B cell (primary cell): ENCODE data around the gene MEF2B. TPM values are rescaled to one million over a fixed set of nuclear protein-coding genes. Genes with fewer than 3 reads are reported as not detected.

ENCODE experiments used
- ATAC-seq: fragments of 200-7000 bp; cut with Tn5 transposase; one replicate; pipeline ENCODE4 v1.10.0; 2021; ENCODE audit warnings: low read depth, mild to moderate bottlenecking, moderate number of reproducible peaks, moderate library complexity
- CTCF ChIA-PET: fragments of 350-600 bp; sonication (Branson Sonifier 250); formaldehyde crosslinking; loops from one replicate; lab custom pipeline; 2021; ENCODE audit warnings: antibody characterized with exemption, inconsistent platforms; lab: Charles Lee
- POLR2A ChIA-PET: fragments of 350-600 bp; sonication (Branson Sonifier 250); formaldehyde crosslinking; loops from one replicate; lab custom pipeline; 2021; ENCODE audit warnings: antibody characterized with exemption; lab: Charles Lee
- DNase-seq: peaks from one replicate; pipeline ENCODE4 v3.0.0; 2013
- H2AFZ ChIP-seq: 2 replicates; pipeline ENCODE4 v1.6.1; 2012; ENCODE audit warnings: mild to moderate bottlenecking, low read depth, low read length; ENCODE audit not compliant: insufficient read depth, poor library complexity, severe bottlenecking
- H3K27ac ChIP-seq, 2 donors: 1 replicate in 1 of 2; 2 replicates in 1 of 2; pipeline ENCODE4 v1.5.1; 2012 to 2013; ENCODE audit warnings: low read length in 2 of 2, mild to moderate bottlenecking in 2 of 2, moderate library complexity in 1 of 2
- H3K27me3 ChIP-seq, 4 experiments: fragments of 200-600 bp in 1 of 4; sonication (generic) in 1 of 4; replicated peaks in 1 of 4; 1 replicate in 2 of 4; 2 replicates in 2 of 4; pipeline versions ENCODE4 v1.6.1 to v1.7.0; 2013 to 2016; ENCODE audit warnings: low read length in 3 of 4, mild to moderate bottlenecking in 2 of 4, mixed read lengths in 1 of 4, moderate library complexity in 1 of 4; ENCODE audit not compliant: insufficient read depth in 4 of 4, control insufficient read depth in 3 of 4; ENCODE audit errors: control extremely low read depth in 1 of 4
- H3K36me3 ChIP-seq, 2 experiments: replicated peaks in 1 of 2; 1 replicate in 1 of 2; 2 replicates in 1 of 2; pipeline versions ENCODE4 v1.6.1 to v1.7.1; 2013; ENCODE audit warnings: low read length in 1 of 2; ENCODE audit not compliant: insufficient read depth in 2 of 2, control insufficient read depth in 1 of 2; ENCODE audit errors: control extremely low read depth in 1 of 2, extremely low read depth in 1 of 2
- H3K4me1 ChIP-seq, 2 donors: fragments of 200-600 bp in 1 of 2; sonication (generic) in 1 of 2; 1 replicate in 1 of 2; 2 replicates in 1 of 2; pipeline versions ENCODE4 v1.5.1 to v1.6.1; 2013 to 2017; ENCODE audit warnings: low read length in 2 of 2; ENCODE audit not compliant: control insufficient read depth in 2 of 2, insufficient read depth in 2 of 2
- H3K4me2 ChIP-seq: replicated peaks from 2 replicates; pipeline ENCODE3; 2012; ENCODE audit warnings: mild to moderate bottlenecking, low read depth, low read length; ENCODE audit not compliant: poor library complexity, severe bottlenecking
- H3K4me3 ChIP-seq, 5 experiments: fragments of 200-600 bp in 1 of 5; sonication (generic) in 1 of 5; 1 replicate in 3 of 5; 2 replicates in 2 of 5; pipeline versions ENCODE4 v1.5.1 to v1.7.0; 2011 to 2016; ENCODE audit warnings: low read length in 4 of 5, mild to moderate bottlenecking in 4 of 5, low read depth in 2 of 5, control low read depth in 1 of 5, moderate library complexity in 1 of 5; ENCODE audit not compliant: insufficient read depth in 1 of 5; ENCODE audit errors: control extremely low read depth in 1 of 5, extremely low read depth in 1 of 5
- H3K79me2 ChIP-seq: fragments of 200-600 bp; sonication (generic); one replicate; pipeline ENCODE4 v1.6.0; 2016; ENCODE audit warnings: low read length; ENCODE audit not compliant: control insufficient read depth, insufficient read depth
- H3K9ac ChIP-seq: fragments of 200-600 bp; sonication (generic); 2 replicates; pipeline ENCODE4 v1.6.1; 2017; ENCODE audit warnings: mild to moderate bottlenecking, low read length, moderate library complexity
- H3K9me3 ChIP-seq, 3 donors: one replicate each; pipeline versions ENCODE4 v1.6.1 to v1.7.1; 2013; ENCODE audit warnings: low read length in 2 of 3; ENCODE audit not compliant: control insufficient read depth in 2 of 3, insufficient read depth in 1 of 3; ENCODE audit errors: control extremely low read depth in 1 of 3
- H4K20me1 ChIP-seq: 2 replicates; pipeline ENCODE4 v1.6.0; 2012; ENCODE audit warnings: mild to moderate bottlenecking, low read length; ENCODE audit not compliant: insufficient read depth, control insufficient read depth, poor library complexity, severe bottlenecking
- H3K27ac Mint-ChIP-seq: one replicate; pipeline ENCODE4 v1.8.0; 2021; ENCODE audit warnings: mixed read lengths
- H3K27me3 Mint-ChIP-seq: one replicate; pipeline ENCODE4 v1.8.0; 2021; ENCODE audit warnings: mixed read lengths
- H3K4me1 Mint-ChIP-seq: one replicate; pipeline ENCODE4 v1.8.0; 2021; ENCODE audit warnings: mixed read lengths
- H3K4me3 Mint-ChIP-seq: one replicate; pipeline ENCODE4 v1.8.0; 2021; ENCODE audit warnings: mixed read lengths
- H3K9me3 Mint-ChIP-seq: one replicate; pipeline ENCODE4 v1.8.0; 2022; ENCODE audit warnings: mixed read lengths; ENCODE audit not compliant: insufficient read depth
- EZH2 ChIP-seq: IDR thresholded peaks from 2 replicates; pipeline ENCODE4 v1.6.1; 2012; ENCODE audit warnings: borderline replicate concordance, low read depth, mild to moderate bottlenecking, moderate library complexity, low read length; ENCODE audit not compliant: insufficient read depth, poor library complexity, severe bottlenecking
- WGBS: methylation state at CpG from one replicate; pipeline ENCODE4 v1.1.5; 2013; ENCODE audit warnings: missing lambda C conversion rate; ENCODE audit not compliant: insufficient coverage; 5-methylcytosine and 5-hydroxymethylcytosine counted together
- intact Hi-C: fragments of 100-400 bp; cut with micrococcal nuclease; formaldehyde crosslinking; loops from one replicate; pipeline ENCODE4 v1.10.0; 2022
- polyA plus RNA-seq: library from polyadenylated mRNA; depleted of rRNA; stranded (reverse); fragments of >200 nt; gene quantifications from 2 replicates; pipeline ENCODE4 v1.2.3, GENCODE V29; 2012
- total RNA-seq, 2 donors: library from RNA; stranded (reverse); fragments of 120-200 nt in 1 of 2; gene quantifications; 1 replicate in 1 of 2; 2 replicates in 1 of 2; pipeline versions ENCODE4 v1.2.3 to v1.2.4, GENCODE V29; 2013 to 2022
- TF ChIP-seq, protein P1 (sequence below): fragments of 200-600 bp; IDR thresholded peaks from one replicate; pipeline ENCODE4 v1.8.0; 2022; ENCODE audit warnings: antibody characterized with exemption, mild to moderate bottlenecking

The MEF2B gene
- total and polyA plus RNA-seq, 2 donors (not counting 1 experiment from before 2014, with no cell fraction given): 4.6 to 5.5 TPM

DNA sequence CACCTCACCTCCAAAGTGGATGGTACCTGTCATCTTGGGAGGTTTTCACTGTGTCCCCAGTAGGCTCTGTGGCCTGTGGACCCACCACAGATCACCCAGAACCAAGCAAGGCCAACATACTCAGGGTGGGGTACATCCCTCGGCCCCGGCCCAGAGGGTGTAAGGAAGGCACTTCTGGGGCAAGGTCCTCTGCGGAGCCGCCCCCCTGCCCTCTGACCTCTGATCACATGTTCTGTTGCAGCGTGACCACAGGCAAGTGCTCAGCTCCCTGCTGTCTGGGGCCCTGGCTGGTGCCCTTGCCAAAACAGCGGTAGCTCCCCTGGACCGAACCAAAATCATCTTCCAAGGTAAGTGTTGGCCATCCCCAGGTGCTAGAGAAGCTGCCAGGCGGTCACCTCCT is 68.5 kb downstream of the MEF2B start:
- H3K4me1 ChIP-seq: no peaks in the 10 kb centered on the region
- H3K79me2 ChIP-seq: no peaks in the 10 kb centered on the region
- Mint-ChIP-seq H3K4me3 (no peak overlapping the region), H3K4me1 (peaks cover 9% of the 10 kb centered on the region), H3K9me3 (no peaks in the 10 kb centered on the region), H3K27me3 (no peaks in the 10 kb centered on the region), H3K27ac (no peak overlapping the region)
- no peaks in the 10 kb centered on the region for H3K9me3 ChIP-seq
- DNase-seq (no peak), ATAC-seq (no peak)
- peaks cover 0 to 47% of the 10 kb centered on the region in 2 experiments for H3K36me3 ChIP-seq
- ChIA-PET CTCF (interaction anchor here (1.4 kb wide), 1 partner anchor 14 kb away, joined by 4 read pairs; no protein-coding TSS in a partner anchor), POLR2A (no interaction called here)
- no peak overlapping the region for H3K4me3 ChIP-seq
- H3K27me3 ChIP-seq: no peaks in the 10 kb centered on the region
- H4K20me1 ChIP-seq: peaks cover 18% of the 10 kb centered on the region
- TF ChIP-seq EZH2: no peak
- TF ChIP-seq, protein P1, sequence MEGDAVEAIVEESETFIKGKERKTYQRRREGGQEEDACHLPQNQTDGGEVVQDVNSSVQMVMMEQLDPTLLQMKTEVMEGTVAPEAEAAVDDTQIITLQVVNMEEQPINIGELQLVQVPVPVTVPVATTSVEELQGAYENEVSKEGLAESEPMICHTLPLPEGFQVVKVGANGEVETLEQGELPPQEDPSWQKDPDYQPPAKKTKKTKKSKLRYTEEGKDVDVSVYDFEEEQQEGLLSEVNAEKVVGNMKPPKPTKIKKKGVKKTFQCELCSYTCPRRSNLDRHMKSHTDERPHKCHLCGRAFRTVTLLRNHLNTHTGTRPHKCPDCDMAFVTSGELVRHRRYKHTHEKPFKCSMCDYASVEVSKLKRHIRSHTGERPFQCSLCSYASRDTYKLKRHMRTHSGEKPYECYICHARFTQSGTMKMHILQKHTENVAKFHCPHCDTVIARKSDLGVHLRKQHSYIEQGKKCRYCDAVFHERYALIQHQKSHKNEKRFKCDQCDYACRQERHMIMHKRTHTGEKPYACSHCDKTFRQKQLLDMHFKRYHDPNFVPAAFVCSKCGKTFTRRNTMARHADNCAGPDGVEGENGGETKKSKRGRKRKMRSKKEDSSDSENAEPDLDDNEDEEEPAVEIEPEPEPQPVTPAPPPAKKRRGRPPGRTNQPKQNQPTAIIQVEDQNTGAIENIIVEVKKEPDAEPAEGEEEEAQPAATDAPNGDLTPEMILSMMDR: no peak
- no peak overlapping the region for H3K4me2 ChIP-seq
- H3K27ac ChIP-seq: no peak overlapping the region
- WGBS: 100% methylated on average over 7 of the region's 8 CpGs
- no peak overlapping the region for H2AFZ ChIP-seq
- intact Hi-C loops: no loop called here
- H3K9ac ChIP-seq: no peak overlapping the region

GRCh38 chr19:19098703-19099632 is 71.1 kb downstream of the MEF2B start:
- Mint-ChIP-seq H3K4me1 (no peaks in the 10 kb centered on the region), H3K4me3 (no peak overlapping the region), H3K9me3 (no peaks in the 10 kb centered on the region), H3K27ac (no peak overlapping the region), H3K27me3 (no peaks in the 10 kb centered on the region)
- H3K4me1 ChIP-seq: no peaks in the 10 kb centered on the region
- CTCF ChIA-PET: no interaction called here
- H3K27me3 ChIP-seq: no peaks in the 10 kb centered on the region
- DNase-seq (no peak), ATAC-seq (no peak)
- POLR2A ChIA-PET: interaction anchor here (0.9 kb wide), 1 partner anchor 36 kb away, joined by 3 read pairs; no protein-coding TSS in a partner anchor
- H2AFZ ChIP-seq: no peak overlapping the region
- no peak overlapping the region for H3K4me2 ChIP-seq
- H3K79me2 ChIP-seq: peaks cover 12% of the 10 kb centered on the region
- H3K9ac ChIP-seq: no peak overlapping the region
- WGBS: 95% methylated on average over 18 of the region's 18 CpGs
- H3K36me3 ChIP-seq: peaks cover 0 to 46% of the 10 kb centered on the region in 2 experiments
- H3K27ac ChIP-seq: no peak overlapping the region
- no peak for TF ChIP-seq EZH2
- TF ChIP-seq, protein P1: no peak
- H4K20me1 ChIP-seq: peaks cover 24% of the 10 kb centered on the region
- no peaks in the 10 kb centered on the region for H3K9me3 ChIP-seq
- no peak overlapping the region for H3K4me3 ChIP-seq
- intact Hi-C loops: no loop called here
